Parathyroid adenoma (tissue), 2 donors: ENCODE results near the gene COPZ2.

ENCODE experiments used
- H2AFZ ChIP-seq: fragments of 300-600 bp; sonication (generic); one replicate; pipeline ENCODE4 v1.7.0; 2017; ENCODE audit warnings: antibody characterized with exemption, mild to moderate bottlenecking
- H3K27ac ChIP-seq: fragments of 300-600 bp; sonication (generic); one replicate; pipeline ENCODE4 v1.7.0; 2017
- H3K27me3 ChIP-seq: fragments of 300-600 bp; sonication (generic); one replicate; pipeline ENCODE4 v1.7.0; 2017; ENCODE audit warnings: low read length; ENCODE audit not compliant: control insufficient read depth, insufficient read depth
- H3K36me3 ChIP-seq: fragments of 300-600 bp; sonication (generic); one replicate; pipeline ENCODE4 v1.7.0; 2017; ENCODE audit warnings: low read length; ENCODE audit not compliant: control insufficient read depth, insufficient read depth
- H3K4me1 ChIP-seq: fragments of 300-600 bp; sonication (generic); one replicate; pipeline ENCODE4 v1.7.0; 2017; ENCODE audit warnings: control low read depth
- H3K4me2 ChIP-seq: fragments of 300-600 bp; sonication (generic); one replicate; pipeline ENCODE4 v1.7.0; 2017; ENCODE audit warnings: low read length
- H3K4me3 ChIP-seq: fragments of 300-600 bp; sonication (generic); one replicate; pipeline ENCODE4 v1.7.0; 2017; ENCODE audit warnings: low read depth, low read length
- H3K79me2 ChIP-seq: fragments of 300-600 bp; sonication (generic); one replicate; pipeline ENCODE4 v1.7.0; 2017; ENCODE audit warnings: control low read depth
- H3K9ac ChIP-seq: fragments of 300-600 bp; sonication (generic); one replicate; pipeline ENCODE4 v1.7.0; 2017; ENCODE audit warnings: mild to moderate bottlenecking
- H3K9me3 ChIP-seq: fragments of 300-600 bp; sonication (generic); one replicate; pipeline ENCODE4 v1.7.0; 2017; ENCODE audit warnings: low read length; ENCODE audit not compliant: control insufficient read depth
- TF ChIP-seq, protein P1 (sequence below): fragments of 300-600 bp; sonication (generic); IDR thresholded peaks from one replicate; pipeline ENCODE4 v1.7.0; 2017; ENCODE audit warnings: antibody characterized with exemption, mild to moderate bottlenecking
- donor health status: primary hyperparathyroidism.

COPZ2 gene

DNA sequence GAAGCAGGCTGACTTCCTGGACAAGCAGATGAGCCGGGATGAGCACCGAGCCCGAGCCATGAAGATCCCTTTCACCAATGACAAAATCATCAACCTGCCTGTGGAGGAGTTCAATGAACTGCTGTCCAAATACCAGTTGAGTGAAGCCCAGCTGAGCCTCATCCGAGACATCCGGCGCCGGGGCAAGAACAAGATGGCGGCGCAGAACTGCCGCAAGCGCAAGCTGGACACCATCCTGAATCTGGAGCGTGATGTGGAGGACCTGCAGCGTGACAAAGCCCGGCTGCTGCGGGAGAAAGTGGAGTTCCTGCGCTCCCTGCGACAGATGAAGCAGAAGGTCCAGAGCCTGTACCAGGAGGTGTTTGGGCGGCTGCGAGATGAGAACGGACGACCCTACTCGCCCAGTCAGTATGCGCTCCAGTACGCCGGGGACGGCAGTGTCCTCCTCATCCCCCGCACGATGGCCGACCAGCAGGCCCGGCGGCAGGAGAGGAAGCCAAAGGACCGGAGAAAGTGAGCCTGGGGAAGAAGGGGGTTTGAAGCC lies 21.6 kb upstream of the COPZ2 start:
- TF ChIP-seq, protein P1, sequence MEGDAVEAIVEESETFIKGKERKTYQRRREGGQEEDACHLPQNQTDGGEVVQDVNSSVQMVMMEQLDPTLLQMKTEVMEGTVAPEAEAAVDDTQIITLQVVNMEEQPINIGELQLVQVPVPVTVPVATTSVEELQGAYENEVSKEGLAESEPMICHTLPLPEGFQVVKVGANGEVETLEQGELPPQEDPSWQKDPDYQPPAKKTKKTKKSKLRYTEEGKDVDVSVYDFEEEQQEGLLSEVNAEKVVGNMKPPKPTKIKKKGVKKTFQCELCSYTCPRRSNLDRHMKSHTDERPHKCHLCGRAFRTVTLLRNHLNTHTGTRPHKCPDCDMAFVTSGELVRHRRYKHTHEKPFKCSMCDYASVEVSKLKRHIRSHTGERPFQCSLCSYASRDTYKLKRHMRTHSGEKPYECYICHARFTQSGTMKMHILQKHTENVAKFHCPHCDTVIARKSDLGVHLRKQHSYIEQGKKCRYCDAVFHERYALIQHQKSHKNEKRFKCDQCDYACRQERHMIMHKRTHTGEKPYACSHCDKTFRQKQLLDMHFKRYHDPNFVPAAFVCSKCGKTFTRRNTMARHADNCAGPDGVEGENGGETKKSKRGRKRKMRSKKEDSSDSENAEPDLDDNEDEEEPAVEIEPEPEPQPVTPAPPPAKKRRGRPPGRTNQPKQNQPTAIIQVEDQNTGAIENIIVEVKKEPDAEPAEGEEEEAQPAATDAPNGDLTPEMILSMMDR: no peak
- H3K4me1 ChIP-seq: peaks cover 13% of the 10 kb centered on the region
- no peak overlapping the region for H3K27ac ChIP-seq
- H3K9ac ChIP-seq: no peak overlapping the region
- no peak overlapping the region for H2AFZ ChIP-seq
- H3K36me3 ChIP-seq: no peaks in the 10 kb centered on the region
- H3K4me2 ChIP-seq: no peak overlapping the region
- H3K79me2 ChIP-seq: peaks cover 6% of the 10 kb centered on the region
- H3K9me3 ChIP-seq: no peaks in the 10 kb centered on the region
- H3K4me3 ChIP-seq: no peak overlapping the region
- no peaks in the 10 kb centered on the region for H3K27me3 ChIP-seq

DNA sequence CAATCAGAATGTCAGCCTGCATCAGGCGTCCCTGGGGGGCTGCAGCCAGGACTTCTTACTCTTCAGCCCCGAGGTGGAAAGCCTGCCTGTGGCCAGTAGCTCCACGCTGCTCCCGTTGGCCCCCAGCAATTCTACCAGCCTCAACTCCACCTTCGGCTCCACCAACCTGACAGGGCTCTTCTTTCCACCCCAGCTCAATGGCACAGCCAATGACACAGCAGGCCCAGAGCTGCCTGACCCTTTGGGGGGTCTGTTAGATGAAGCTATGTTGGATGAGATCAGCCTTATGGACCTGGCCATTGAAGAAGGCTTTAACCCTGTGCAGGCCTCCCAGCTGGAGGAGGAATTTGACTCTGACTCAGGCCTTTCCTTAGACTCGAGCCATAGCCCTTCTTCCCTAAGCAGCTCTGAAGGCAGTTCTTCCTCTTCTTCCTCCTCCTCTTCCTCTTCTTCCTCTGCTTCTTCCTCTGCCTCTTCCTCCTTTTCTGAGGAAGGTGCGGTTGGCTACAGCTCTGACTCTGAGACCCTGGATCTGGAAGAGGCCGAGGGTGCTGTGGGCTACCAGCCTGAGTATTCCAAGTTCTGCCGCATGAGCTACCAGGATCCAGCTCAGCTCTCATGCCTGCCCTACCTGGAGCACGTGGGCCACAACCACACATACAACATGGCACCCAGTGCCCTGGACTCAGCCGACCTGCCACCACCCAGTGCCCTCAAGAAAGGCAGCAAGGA lies 21.0 kb upstream of the COPZ2 start:
- H3K4me3 ChIP-seq: no peak overlapping the region
- no peak overlapping the region for H3K9ac ChIP-seq
- TF ChIP-seq, protein P1: no peak
- H3K4me1 ChIP-seq: peaks cover 19% of the 10 kb centered on the region
- no peak overlapping the region for H2AFZ ChIP-seq
- H3K27me3 ChIP-seq: no peaks in the 10 kb centered on the region
- no peaks in the 10 kb centered on the region for H3K9me3 ChIP-seq
- H3K36me3 ChIP-seq: no peaks in the 10 kb centered on the region
- H3K79me2 ChIP-seq: peaks cover 10% of the 10 kb centered on the region
- H3K4me2 ChIP-seq: no peak overlapping the region
- H3K27ac ChIP-seq: no peak overlapping the region

DNA sequence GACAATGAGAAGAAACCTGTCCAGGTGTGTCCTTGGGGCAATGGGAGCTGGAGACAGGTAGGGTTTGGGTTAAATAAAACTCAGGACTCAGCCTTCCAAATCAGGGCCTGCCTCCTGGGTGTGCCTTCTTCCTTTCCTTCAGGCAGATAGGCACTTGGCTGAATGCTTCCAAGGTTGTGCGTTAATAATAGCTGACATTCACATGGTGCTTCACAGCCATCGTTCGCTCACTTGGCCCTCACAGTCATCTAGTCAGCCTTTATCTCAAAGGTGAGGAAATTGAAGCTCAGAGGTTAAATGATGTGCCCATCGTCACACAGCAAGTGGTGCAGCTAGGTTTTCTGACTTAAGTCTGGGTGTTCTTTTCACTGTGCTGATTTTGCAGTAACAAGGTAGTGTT lies 20.0 kb upstream of the COPZ2 start:
- Histone ChIP-seq H3K27me3 (no peaks in the 10 kb centered on the region), H3K36me3 (no peaks in the 10 kb centered on the region), H3K4me3 (no peak overlapping the region), H2AFZ (no peak overlapping the region), H3K4me1 (peaks cover 28% of the 10 kb centered on the region), H3K4me2 (no peak overlapping the region), H3K27ac (no peak overlapping the region), H3K9me3 (no peaks in the 10 kb centered on the region), H3K79me2 (peaks cover 16% of the 10 kb centered on the region), H3K9ac (no peak overlapping the region)
- TF ChIP-seq, protein P1: no peak

DNA sequence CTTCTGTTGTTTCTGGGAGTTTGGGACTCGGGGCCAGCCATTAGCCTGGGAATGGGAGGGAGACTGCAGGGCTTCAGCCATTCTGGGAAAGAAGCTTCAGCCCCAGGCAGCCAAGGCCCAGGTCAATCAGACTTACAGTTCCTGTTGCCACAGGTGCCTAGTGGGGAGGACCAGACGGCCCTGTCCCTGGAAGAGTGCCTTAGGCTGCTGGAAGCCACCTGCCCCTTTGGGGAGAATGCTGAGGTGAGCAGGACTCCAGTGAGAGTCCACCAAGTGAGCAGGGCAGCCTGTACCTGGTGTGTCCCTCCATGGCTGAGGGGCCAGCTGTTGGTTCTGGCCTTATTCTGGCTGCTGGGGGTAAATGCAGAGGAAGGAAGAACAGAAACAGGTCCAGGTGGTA lies 19.3 kb upstream of the COPZ2 start:
- Histone ChIP-seq H3K4me3 (no peak overlapping the region), H3K9ac (no peak overlapping the region), H3K27ac (no peak overlapping the region), H3K4me2 (no peak overlapping the region), H3K4me1 (peaks cover 36% of the 10 kb centered on the region), H2AFZ (no peak overlapping the region), H3K79me2 (peaks cover 20% of the 10 kb centered on the region), H3K36me3 (no peaks in the 10 kb centered on the region), H3K27me3 (no peaks in the 10 kb centered on the region), H3K9me3 (no peaks in the 10 kb centered on the region)
- TF ChIP-seq, protein P1: no peak
